DOHH2 (cell line): ENCODE data around the gene CALN1.

Experiments used
- H3F3A ChIP-seq: fragments of 200-600 bp; sonication (generic), shearing (Covaris generic); 2 replicates; pipeline ENCODE4 v1.6.0; 2016; ENCODE audit warnings: antibody characterized with exemption, mild to moderate bottlenecking; ENCODE audit not compliant: control insufficient read depth, insufficient read depth
- H3K27ac ChIP-seq: fragments of 200-600 bp; sonication (generic); 2 replicates; pipeline ENCODE4 v1.5.1; 2014; ENCODE audit warnings: low read depth, mild to moderate bottlenecking, low read length, moderate library complexity
- H3K27me3 ChIP-seq: fragments of 200-600 bp; sonication (generic); 2 replicates; pipeline ENCODE4 v1.6.1; 2014; ENCODE audit warnings: mild to moderate bottlenecking, low read length, mixed read lengths; ENCODE audit not compliant: control insufficient read depth
- H3K36me3 ChIP-seq: fragments of 200-600 bp; sonication (generic); 2 replicates; pipeline ENCODE4 v1.6.1; 2014; ENCODE audit warnings: mild to moderate bottlenecking, low read length, moderate library complexity, mixed read lengths; ENCODE audit not compliant: control insufficient read depth
- H3K4me1 ChIP-seq: fragments of 200-600 bp; sonication (generic); 2 replicates; pipeline ENCODE4 v1.6.1; 2014; ENCODE audit warnings: mild to moderate bottlenecking, low read length, mixed read lengths; ENCODE audit not compliant: control insufficient read depth
- H3K4me2 ChIP-seq: fragments of 200-600 bp; sonication (generic); 2 replicates; pipeline ENCODE4 v1.6.0; 2014; ENCODE audit warnings: mild to moderate bottlenecking, low read length, moderate library complexity
- H3K4me3 ChIP-seq: fragments of 200-600 bp; sonication (generic); 2 replicates; pipeline ENCODE4 v1.5.1; 2014; ENCODE audit warnings: mild to moderate bottlenecking, low read length, mixed read lengths
- H3K79me2 ChIP-seq: fragments of 200-600 bp; sonication (generic); 2 replicates; pipeline ENCODE4 v1.6.1; 2014; ENCODE audit warnings: mild to moderate bottlenecking, low read length, mixed read lengths; ENCODE audit not compliant: control insufficient read depth
- H3K9me2 ChIP-seq: fragments of 200-600 bp; sonication (generic); replicated peaks from 2 replicates; pipeline ENCODE4 v1.6.1; 2014; ENCODE audit warnings: mild to moderate bottlenecking, low read length, mixed read lengths; ENCODE audit not compliant: control insufficient read depth
- H3K9me3 ChIP-seq: fragments of 200-600 bp; sonication (generic); 2 replicates; pipeline ENCODE4 v1.6.1; 2014; ENCODE audit warnings: antibody characterized with exemption, low read length, mixed read lengths; ENCODE audit not compliant: control insufficient read depth, insufficient read depth
- H4K20me1 ChIP-seq: fragments of 200-600 bp; sonication (generic); 2 replicates; pipeline ENCODE4 v1.6.0; 2014; ENCODE audit warnings: low read depth, mild to moderate bottlenecking, antibody characterized with exemption, low read length, moderate library complexity; ENCODE audit not compliant: control insufficient read depth, insufficient read depth
- CTCF ChIP-seq: fragments of 200-600 bp; sonication (generic); IDR thresholded peaks from one replicate; pipeline ENCODE4 v1.5.1; 2014; ENCODE audit warnings: antibody characterized with exemption, mild to moderate bottlenecking, low read depth, low read length; ENCODE audit not compliant: poor library complexity, severe bottlenecking
- EZH2phosphoT487 ChIP-seq: fragments of 200-600 bp; sonication (generic); IDR thresholded peaks from 2 replicates; pipeline ENCODE4 v1.6.1; 2017; ENCODE audit warnings: borderline replicate concordance, mild to moderate bottlenecking, antibody characterized with exemption, low read length, moderate library complexity, mixed read lengths

Gene CALN1

GRCh38 chr7:71942115-71942514 is 470.0 kb downstream of the CALN1 start:
- no peaks in the 10 kb centered on the region for H3K4me1 ChIP-seq
- no peaks in the 10 kb centered on the region for H3K9me2 ChIP-seq
- no peak overlapping the region for H3K4me2 ChIP-seq
- no peaks in the 10 kb centered on the region for H3K36me3 ChIP-seq
- H3K27ac ChIP-seq: no peak overlapping the region
- TF ChIP-seq EZH2phosphoT487 (no peak), CTCF (no peak)
- no peaks in the 10 kb centered on the region for H4K20me1 ChIP-seq
- H3K9me3 ChIP-seq: 0 out of 2 replicates have a peak, but pooled peaks cover 4% of the 10 kb centered on the region
- no peaks in the 10 kb centered on the region for H3K79me2 ChIP-seq
- H3F3A ChIP-seq: no peaks in the 10 kb centered on the region
- H3K4me3 ChIP-seq: no peak overlapping the region
- H3K27me3 ChIP-seq: no peaks in the 10 kb centered on the region

GRCh38 chr7:71937840-71938371 is 474.2 kb downstream of the CALN1 start:
- H3K4me3 ChIP-seq: no peak overlapping the region
- TF ChIP-seq EZH2phosphoT487 (no peak), CTCF (no peak)
- no peak overlapping the region for H3K27ac ChIP-seq
- no peaks in the 10 kb centered on the region for H3F3A ChIP-seq
- H3K36me3 ChIP-seq: no peaks in the 10 kb centered on the region
- H3K27me3 ChIP-seq: no peaks in the 10 kb centered on the region
- no peak overlapping the region for H3K4me2 ChIP-seq
- no peaks in the 10 kb centered on the region for H4K20me1 ChIP-seq
- peaks cover 4% of the 10 kb centered on the region; the same call in 1 of the 2 replicates for H3K9me3 ChIP-seq
- no peaks in the 10 kb centered on the region for H3K79me2 ChIP-seq
- no peaks in the 10 kb centered on the region for H3K4me1 ChIP-seq
- no peaks in the 10 kb centered on the region for H3K9me2 ChIP-seq

- Histone ChIP-seq H4K20me1 (no peaks in the 10 kb centered on the region), H3K9me3 (peaks cover 3% of the 10 kb centered on the region; the same call in 1 of the 2 replicates), H3K79me2 (no peaks in the 10 kb centered on the region), H3K4me2 (no peak overlapping the region), H3K27ac (no peak overlapping the region), H3K9me2 (no peaks in the 10 kb centered on the region), H3K27me3 (no peaks in the 10 kb centered on the region), H3K36me3 (no peaks in the 10 kb centered on the region), H3K4me3 (no peak overlapping the region), H3K4me1 (no peaks in the 10 kb centered on the region), H3F3A (no peaks in the 10 kb centered on the region)
- no peak for TF ChIP-seq CTCF
- no peak for TF ChIP-seq EZH2phosphoT487
These were observed 476.5 kb downstream of the CALN1 start for GRCh38 chr7:71935674-71936073.

GRCh38 chr7:71933426-71933825 is 478.7 kb downstream of the CALN1 start:
- no peak overlapping the region for H3K27ac ChIP-seq
- TF ChIP-seq EZH2phosphoT487: no peak
- no peak for TF ChIP-seq CTCF
- peaks cover 2% of the 10 kb centered on the region; the same call in 1 of the 2 replicates for H3K9me3 ChIP-seq
- H3K4me2 ChIP-seq: no peak overlapping the region
- H4K20me1 ChIP-seq: no peaks in the 10 kb centered on the region
- no peaks in the 10 kb centered on the region for H3K27me3 ChIP-seq
- no peaks in the 10 kb centered on the region for H3K79me2 ChIP-seq
- H3F3A ChIP-seq: no peaks in the 10 kb centered on the region
- no peaks in the 10 kb centered on the region for H3K9me2 ChIP-seq
- no peak overlapping the region for H3K4me3 ChIP-seq
- H3K4me1 ChIP-seq: no peaks in the 10 kb centered on the region
- H3K36me3 ChIP-seq: no peaks in the 10 kb centered on the region
